Spinal cord (tissue), 10 donors: ENCODE measurements around the gene ZNF154. TPM values are rescaled to one million over a fixed set of nuclear protein-coding genes. Genes with fewer than 3 reads are reported as not detected.
A peak's percentile ranks its signal among the peaks of the same experiment; 100 is the strongest.

ENCODE experiments used
- DNase-seq, 6 donors: peaks; one replicate each; pipeline versions ENCODE4 v3.0.0 to v3.0.0-alpha.2; 2013 to 2015; ENCODE audit warnings: low spot score in 6 of 6, low read depth in 4 of 6
- H3K27ac ChIP-seq: one replicate; pipeline ENCODE4 v1.5.1; 2013; ENCODE audit warnings: low read depth, low read length, control low read depth
- H3K27me3 ChIP-seq: one replicate; pipeline ENCODE4 v1.6.1; 2013; ENCODE audit warnings: low read length; ENCODE audit not compliant: control insufficient read depth, insufficient read depth
- H3K36me3 ChIP-seq: one replicate; pipeline ENCODE4 v1.6.1; 2013; ENCODE audit warnings: low read length; ENCODE audit not compliant: control insufficient read depth, insufficient read depth
- H3K4me1 ChIP-seq: one replicate; pipeline ENCODE4 v1.6.1; 2013; ENCODE audit warnings: low read length; ENCODE audit not compliant: control insufficient read depth, insufficient read depth
- H3K4me3 ChIP-seq: one replicate; pipeline ENCODE4 v1.5.1; 2013; ENCODE audit warnings: low read depth, low read length, control low read depth
- H3K9me3 ChIP-seq: one replicate; pipeline ENCODE4 v1.6.1; 2013; ENCODE audit warnings: low read length; ENCODE audit not compliant: control insufficient read depth, insufficient read depth
- WGBS: methylation state at CpG from one replicate; pipeline ENCODE4 v1.1.5; 2013; ENCODE audit warnings: missing lambda C conversion rate; ENCODE audit not compliant: insufficient coverage; 5-methylcytosine and 5-hydroxymethylcytosine counted together
- polyA plus RNA-seq, 2 donors: library from polyadenylated mRNA; unstranded; fragments of 120-200 nt; gene quantifications; one replicate each; pipeline ENCODE4 v1.2.1, GENCODE V29; 2013; ENCODE audit not compliant: insufficient read length in 2 of 2
- total RNA-seq, 2 donors: library from RNA; depleted of rRNA in 1 of 2; stranded (reverse); fragments of 120-200 nt in 1 of 2; fragments of >200 nt in 1 of 2; gene quantifications; one replicate each; pipeline versions ENCODE4 v1.2.3 to v1.2.4, GENCODE V29; 2013 to 2014
- donor health status: healthy.

ZNF154 gene
- total and polyA plus RNA-seq, 4 donors, result 18.9 to 32.4 (median 24.4) TPM

DNA sequence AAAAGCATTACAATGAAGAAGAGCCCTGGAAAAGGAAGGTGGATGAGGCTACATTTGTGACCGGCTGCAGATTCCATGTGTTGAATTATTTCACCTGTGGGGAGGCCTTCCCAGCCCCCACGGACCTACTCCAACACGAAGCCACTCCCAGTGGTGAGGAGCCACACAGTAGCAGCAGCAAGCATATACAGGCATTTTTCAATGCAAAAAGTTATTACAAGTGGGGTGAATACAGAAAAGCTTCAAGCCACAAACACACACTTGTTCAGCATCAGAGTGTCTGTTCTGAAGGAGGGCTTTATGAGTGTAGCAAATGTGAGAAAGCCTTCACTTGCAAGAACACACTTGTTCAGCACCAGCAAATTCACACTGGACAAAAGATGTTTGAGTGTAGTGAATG is 22.3 kb downstream of the ZNF154 start:
- no CpG with 5 or more reads among the region's 3 CpGs for WGBS
- H3K9me3 ChIP-seq, result no peaks in the 10 kb centered on the region
- H3K4me3 ChIP-seq, result no peak overlapping the region
- peaks cover 16% of the 10 kb centered on the region for H3K4me1 ChIP-seq
- no peaks in the 10 kb centered on the region for H3K27me3 ChIP-seq
- H3K27ac ChIP-seq, result no peak overlapping the region
- H3K36me3 ChIP-seq, result peaks cover 14% of the 10 kb centered on the region
- DNase-seq, result no peak

DNA sequence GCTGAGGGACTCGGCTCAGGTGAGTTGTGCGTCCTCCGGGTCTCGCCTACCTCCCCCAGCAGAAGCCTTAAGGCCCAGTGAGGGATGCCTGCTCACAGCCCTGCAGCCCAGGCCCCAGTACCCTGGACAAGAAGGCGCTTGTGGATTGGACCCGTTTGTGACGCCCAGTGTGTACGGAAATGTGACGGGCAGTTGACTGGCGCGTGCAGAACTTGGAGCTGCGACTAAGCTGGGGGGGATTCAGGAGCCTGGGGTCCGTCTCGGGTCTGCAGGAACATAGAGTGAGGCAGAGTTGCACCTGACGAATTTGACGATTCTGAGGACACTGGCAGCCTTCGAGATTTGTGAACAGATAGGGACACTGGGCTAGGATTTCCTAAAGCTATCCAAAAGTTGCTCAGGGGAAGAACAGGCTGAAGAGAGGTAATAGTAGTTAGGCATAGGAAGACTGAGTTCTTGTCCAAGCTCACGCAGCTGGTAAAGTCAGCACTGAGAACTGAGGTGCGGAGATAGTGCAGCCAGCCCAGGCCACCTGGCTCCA is 26.7 kb downstream of the ZNF154 start:
- H3K9me3 ChIP-seq, result no peaks in the 10 kb centered on the region
- WGBS, result 2% methylated on average over 19 of the region's 19 CpGs
- peaks cover 11% of the 10 kb centered on the region for H3K36me3 ChIP-seq
- no peak for DNase-seq
- H3K27me3 ChIP-seq, result peaks cover under 1% of the 10 kb centered on the region
- H3K4me3 ChIP-seq, result peak overlapping the region; percentile 89
- H3K27ac ChIP-seq, result no peak overlapping the region
- peaks cover 16% of the 10 kb centered on the region for H3K4me1 ChIP-seq

DNA sequence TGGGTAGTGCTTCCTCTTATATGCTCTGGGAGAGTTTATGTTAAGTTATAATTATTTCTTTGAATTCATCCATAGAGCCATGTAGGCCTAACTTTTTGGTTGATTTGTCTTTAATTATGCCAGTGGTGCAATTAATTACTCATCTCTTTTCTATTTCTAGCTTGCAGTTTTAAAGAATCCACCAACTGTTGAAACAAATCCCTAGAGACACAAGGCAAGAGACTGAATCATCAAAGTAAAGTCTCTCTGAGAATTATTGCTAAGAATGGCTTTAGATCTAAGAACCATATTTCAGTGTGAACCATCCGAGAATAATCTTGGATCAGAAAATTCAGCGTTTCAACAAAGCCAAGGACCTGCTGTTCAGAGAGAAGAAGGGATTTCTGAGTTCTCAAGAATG is 33.1 kb downstream of the ZNF154 start:
- H3K36me3 ChIP-seq, result no peaks in the 10 kb centered on the region
- no peak overlapping the region for H3K4me3 ChIP-seq
- no CpG with 5 or more reads among the region's 2 CpGs for WGBS
- DNase-seq, result no peak
- H3K27me3 ChIP-seq, result peaks cover 3% of the 10 kb centered on the region
- H3K9me3 ChIP-seq, result no peaks in the 10 kb centered on the region
- H3K27ac ChIP-seq, result no peak overlapping the region
- H3K4me1 ChIP-seq, result no peaks in the 10 kb centered on the region

DNA sequence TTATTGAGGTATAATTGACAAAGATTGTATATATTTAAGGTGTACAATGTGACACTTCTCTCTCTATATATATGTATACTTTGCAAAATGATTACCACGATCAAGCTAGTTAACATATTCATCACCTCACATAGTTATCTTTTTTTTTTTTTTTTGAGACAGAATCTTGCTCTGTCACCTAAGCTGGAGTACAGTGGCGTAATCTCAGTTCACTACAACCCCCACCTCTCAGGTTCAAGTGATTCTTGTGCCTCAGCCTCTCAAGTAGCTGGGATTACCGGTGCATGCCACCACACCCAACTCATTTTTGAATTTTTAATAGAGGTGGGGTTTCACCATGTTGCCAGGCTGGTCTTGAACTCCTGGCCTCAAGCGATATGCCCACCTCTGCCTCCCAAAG is 36.5 kb downstream of the ZNF154 start:
- Histone ChIP-seq H3K4me3 (no peak overlapping the region), H3K9me3 (no peaks in the 10 kb centered on the region), H3K27me3 (peaks cover 3% of the 10 kb centered on the region), H3K4me1 (no peaks in the 10 kb centered on the region), H3K36me3 (no peaks in the 10 kb centered on the region), H3K27ac (no peak overlapping the region)
- WGBS, result no CpG with 5 or more reads among the region's 4 CpGs
- DNase-seq, result no peak

DNA sequence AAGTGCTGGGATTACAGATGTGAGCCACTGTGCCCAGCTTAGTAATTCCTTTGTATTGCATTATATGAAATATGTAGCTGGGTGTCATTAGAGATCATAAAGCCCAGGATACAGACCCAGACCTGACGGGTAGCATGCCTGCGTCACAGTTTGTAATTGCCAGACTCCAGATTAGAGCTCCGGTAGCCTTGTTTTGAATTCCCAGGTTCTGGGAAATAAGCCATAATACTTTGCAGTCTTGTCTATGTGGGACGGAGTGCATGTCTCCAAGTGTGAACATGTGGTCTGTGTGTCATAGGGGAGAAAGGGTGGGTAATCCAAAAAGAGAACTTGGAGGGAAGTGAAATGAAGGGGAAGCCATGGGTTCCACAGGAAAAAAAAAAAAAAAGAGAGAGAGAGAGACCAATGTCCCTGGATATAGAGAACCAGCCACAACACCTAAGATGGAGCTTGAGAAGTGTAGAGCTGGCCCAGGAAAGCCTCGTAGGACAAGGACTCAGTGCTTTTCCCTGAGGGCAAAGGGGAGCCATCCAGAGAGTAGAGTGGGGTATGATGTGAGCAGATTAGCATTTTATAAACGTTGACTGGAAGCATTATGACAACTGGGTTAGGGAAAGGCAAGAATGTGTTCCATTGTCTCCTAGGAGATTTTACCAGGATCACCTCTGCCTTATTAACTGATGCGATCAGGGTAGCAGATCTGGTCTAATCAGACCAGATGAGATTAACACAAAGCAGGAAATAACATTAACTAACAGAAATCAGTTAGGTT is 37.7 kb downstream of the ZNF154 start:
- H3K27me3 ChIP-seq, result no peaks in the 10 kb centered on the region
- no peaks in the 10 kb centered on the region for H3K36me3 ChIP-seq
- no peaks in the 10 kb centered on the region for H3K4me1 ChIP-seq
- H3K27ac ChIP-seq, result no peak overlapping the region
- H3K9me3 ChIP-seq, result no peaks in the 10 kb centered on the region
- WGBS, result 70% methylated on average over 7 of the region's 7 CpGs
- H3K4me3 ChIP-seq, result no peak overlapping the region
- no peak for DNase-seq

DNA sequence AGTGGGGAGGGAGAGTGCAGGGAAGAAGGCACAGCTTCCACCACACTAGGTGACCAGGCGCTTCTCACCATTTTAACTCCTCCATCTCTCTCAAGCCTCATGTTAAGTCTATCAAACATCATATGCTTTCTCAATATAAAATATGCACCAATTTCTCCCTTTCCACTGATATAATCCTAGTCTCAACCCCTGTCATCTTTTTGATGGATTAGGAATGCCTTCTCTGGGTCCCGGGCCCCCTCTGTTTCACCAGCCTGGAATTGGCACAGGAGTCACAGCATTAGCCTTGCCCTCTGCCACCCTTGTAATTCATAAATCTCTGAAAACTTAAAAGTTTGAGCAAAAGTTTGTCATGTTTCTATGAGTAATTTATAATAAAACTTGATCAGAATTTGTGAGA is 40.4 kb downstream of the ZNF154 start, which contains the start of gene ZSCAN4:
Gene ZSCAN4 (plus strand): TSS at position 301 of the 400 bp plus-strand sequence. CDS start 7,211 bp downstream, outside the sequence.
- WGBS, result 100% methylated on average over 1 of the region's 2 CpGs
- H3K27ac ChIP-seq, result no peak within 1 kb of the TSS
- H3K27me3 ChIP-seq, result no peaks in the 10 kb centered on the region
- H3K9me3 ChIP-seq, result no peaks in the 10 kb centered on the region
- peaks cover 11% of the 10 kb centered on the region for H3K4me1 ChIP-seq
- DNase-seq, result no peak
- H3K4me3 ChIP-seq, result no peak within 1 kb of the TSS
- no peaks in the 10 kb centered on the region for H3K36me3 ChIP-seq

DNA sequence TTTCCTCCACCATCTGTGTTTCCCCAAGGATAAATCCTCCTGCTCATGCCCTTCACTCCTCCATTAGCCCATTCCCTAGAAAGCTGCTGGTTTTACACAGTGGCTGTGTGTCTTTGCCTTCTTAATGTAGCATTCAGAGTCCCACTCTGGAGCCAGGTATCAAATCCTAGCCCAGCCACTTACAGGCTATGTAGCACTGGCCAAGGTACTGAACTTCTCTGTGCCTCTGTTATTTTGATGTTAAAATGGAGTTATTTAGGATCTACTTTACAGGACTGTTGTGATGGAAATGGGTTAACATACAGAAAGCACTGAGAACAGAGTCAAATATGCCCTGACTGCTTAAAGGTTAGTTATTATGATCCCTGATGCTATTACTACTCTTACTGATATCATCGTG is 41.8 kb downstream of the ZNF154 start:
- Histone ChIP-seq H3K9me3 (no peaks in the 10 kb centered on the region), H3K27me3 (no peaks in the 10 kb centered on the region), H3K4me3 (no peak overlapping the region), H3K36me3 (no peaks in the 10 kb centered on the region), H3K27ac (no peak overlapping the region), H3K4me1 (peaks cover 13% of the 10 kb centered on the region)
- 100% methylated on average over 1 of the region's 1 CpG for WGBS
- no peak for DNase-seq

DNA sequence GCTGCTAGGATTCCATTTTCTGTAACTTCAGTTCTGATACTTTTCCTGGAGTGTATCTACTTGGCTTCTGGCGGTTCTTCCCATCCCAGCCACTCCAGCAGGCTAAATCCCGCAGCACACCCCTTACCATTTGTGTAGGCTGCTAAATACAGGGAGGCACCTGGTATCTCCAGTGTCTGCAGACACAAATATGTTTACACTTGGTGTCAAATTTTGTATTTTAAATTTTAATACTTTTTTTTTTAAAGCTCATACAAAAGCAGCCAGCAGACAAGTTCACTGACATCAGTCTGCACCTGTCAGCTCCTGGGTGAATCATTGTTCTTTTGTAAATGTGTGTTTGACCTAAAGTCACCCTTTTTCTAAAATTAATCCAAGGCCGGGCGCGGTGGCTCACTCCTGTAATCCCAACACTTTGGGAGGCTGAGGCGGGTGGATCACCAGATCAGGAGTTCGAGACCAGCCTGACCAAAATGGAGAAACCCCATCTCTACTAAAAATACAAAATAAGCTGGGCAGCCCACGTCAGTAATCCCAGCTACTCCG is 43.7 kb downstream of the ZNF154 start:
- no peak for DNase-seq
- WGBS, result 75% methylated on average over 6 of the region's 9 CpGs
- peaks cover 13% of the 10 kb centered on the region for H3K4me1 ChIP-seq
- no peaks in the 10 kb centered on the region for H3K36me3 ChIP-seq
- no peak overlapping the region for H3K4me3 ChIP-seq
- H3K9me3 ChIP-seq, result no peaks in the 10 kb centered on the region
- H3K27ac ChIP-seq, result peak overlapping the region; percentile 86
- no peaks in the 10 kb centered on the region for H3K27me3 ChIP-seq

DNA sequence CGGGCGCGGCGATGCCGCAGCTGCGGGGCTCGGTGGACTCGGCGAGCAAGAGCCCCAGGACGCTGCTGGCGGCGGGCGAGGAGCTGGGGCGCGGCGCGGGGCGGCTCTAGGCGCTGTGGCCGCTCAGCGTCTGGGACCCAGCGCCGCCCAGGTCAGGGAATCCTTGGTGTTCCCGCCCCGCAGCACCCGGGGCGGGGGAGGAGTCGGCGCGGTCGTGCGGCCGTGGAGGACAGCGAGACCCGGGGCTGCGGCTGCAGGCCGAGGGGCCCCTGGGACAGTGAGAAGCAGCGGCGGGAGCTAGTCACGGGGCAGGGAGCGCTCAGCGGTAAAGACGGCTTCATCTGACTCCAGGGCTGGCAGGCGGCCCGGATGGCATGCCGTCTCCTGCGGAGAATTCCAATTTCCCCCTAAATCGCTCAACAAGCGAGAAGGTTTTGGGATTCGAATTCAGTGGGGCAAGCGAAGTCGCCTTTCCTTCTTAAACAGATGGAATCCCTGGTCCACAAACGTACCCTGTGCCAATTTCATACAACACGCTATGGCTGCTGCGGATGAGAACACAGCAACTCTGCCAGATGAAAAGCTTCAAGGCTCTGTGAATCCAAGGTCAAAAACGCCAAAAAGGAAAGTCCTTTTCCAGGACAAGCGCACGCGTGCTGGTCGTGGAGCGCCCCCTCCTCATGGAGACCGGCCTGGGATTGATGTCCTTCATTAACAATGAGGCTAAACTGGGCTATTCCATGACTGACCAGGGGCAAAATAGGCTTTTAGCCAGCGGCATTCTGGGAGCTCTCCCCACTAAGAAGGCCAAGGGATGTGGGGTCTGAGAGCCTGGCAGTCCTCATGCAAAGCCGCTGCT is 44.5 kb downstream of the ZNF154 start:
- peak; percentile 43 to 87 (median 63) for DNase-seq
- under 1% methylated on average over 63 of the region's 64 CpGs for WGBS
- peak overlapping the region; percentile 86 for H3K27ac ChIP-seq

More for the DNA sequence above, 44.5 kb downstream of the ZNF154 start:
- H3K36me3 ChIP-seq, result no peaks in the 10 kb centered on the region
- peaks cover 13% of the 10 kb centered on the region for H3K4me1 ChIP-seq
- H3K27me3 ChIP-seq, result peaks cover 3% of the 10 kb centered on the region
- no peaks in the 10 kb centered on the region for H3K9me3 ChIP-seq
- peak overlapping the region; percentile 36 for H3K4me3 ChIP-seq
